NCI-H2227 (cell line): ENCODE data around the gene CDYL2.
A peak's percentile ranks its signal among the peaks of the same experiment; 100 is the strongest.

ENCODE experiments used
- DNase-seq: peaks from one replicate; lab custom pipeline; 2025; ENCODE audit not compliant: unreplicated experiment; lab: John Stamatoyannopoulos, UW

The CDYL2 gene

DNA sequence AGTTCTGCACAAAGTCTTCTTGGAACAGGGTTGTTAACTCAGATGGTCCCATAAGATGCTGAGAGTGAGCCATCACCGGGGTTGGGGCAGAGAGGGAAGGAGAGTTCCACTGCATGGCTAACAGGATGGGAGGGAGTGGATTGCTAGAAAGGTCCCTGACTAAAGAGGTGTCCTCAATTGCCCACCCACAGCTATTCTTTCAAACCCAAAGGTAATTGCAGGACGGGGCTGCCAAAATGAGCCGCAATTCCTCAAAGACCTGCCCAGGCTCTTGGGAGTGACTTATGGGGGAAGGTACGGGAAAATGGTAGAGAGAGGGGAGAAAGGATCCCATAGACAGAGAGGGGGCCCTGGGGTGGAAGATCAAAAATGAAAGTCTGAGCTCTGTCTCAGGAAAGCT lies 203.2 kb downstream of the CDYL2 start:
- DNase-seq: no peak

DNA sequence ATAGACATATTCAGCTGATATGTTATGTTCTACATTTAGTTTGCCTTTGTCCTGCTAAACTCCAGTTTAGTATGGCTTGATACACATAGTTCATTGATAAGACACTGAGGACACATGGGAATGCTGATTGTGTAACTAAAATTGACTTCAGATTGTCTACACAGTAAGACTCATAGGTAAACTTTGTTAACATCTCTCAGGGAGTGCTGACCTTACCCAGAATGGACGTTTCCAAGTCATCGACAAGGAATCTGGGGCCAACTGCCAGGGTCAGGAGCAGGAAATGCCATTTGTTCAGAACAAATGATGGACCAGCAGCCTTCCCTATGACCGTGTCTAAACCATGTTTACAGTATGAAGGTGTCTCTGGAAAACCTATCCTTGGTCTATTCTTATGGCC lies 204.9 kb downstream of the CDYL2 start:
- no peak for DNase-seq

DNA sequence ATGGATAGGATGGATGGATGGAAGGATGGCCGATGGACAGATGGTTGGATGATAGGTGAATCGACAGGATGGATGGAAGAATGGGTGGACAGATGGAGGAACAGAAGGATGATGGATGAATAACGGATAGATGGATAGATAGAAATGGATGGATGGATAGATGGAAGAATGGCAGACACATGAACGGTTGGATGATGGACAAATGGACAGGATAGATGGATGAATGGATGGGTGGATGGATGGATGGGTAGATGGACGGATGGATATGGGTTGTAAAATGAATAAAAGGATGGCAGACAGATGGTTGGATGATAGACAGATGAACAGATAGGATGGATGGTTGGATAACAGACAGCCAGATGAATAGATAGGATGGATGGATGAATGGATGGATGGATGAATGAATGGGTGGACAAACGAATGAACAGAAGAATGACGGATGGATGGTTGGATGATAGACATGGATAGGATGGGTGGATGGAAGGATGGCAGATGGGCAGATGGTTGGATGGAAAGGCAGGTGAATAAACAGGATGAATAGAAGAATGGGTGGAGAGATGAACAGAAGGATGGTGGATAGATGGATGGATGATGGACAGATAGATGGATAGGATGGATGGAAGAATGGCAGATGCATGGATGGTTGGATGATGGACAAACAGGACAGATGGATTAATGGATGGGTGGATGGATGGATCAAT lies 207.7 kb downstream of the CDYL2 start:
- no peak for DNase-seq

DNA sequence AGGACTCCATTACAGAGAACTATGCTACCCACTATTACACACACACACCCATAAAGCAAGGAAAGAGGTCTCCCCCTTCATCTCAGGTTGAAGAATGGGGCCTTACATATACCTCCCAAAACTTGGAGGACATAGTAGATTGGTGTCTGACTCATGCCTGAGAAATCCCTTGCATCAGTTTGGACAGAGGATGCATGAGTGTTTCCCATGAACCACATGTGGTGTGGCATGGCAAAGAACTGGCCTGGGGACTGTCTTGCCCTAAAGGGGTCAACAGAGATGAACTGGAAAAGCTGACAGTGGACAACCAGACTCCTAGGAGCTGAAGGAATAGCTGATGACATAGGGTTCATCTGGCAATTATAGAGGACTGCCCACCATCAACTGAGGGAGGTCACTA lies 209.6 kb downstream of the CDYL2 start:
- no peak for DNase-seq

DNA sequence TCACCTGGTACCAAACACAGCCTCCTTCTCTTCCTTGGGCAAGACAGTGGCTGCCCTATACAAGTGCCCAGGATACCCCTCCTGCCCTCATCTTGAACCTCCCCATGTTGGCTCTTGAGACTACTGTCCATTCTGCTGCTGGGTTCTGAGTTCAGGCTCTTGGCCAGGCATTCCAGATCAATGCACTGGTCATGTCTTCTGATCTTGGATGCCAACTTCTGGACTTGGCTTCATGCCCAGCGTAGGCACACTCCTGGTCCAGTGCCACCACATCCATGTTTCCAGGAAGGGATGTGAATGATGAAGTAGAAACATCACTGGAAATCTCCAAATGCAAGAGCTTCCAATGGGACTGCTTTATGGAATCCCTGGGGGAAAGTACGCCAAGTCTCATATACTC lies 212.1 kb downstream of the CDYL2 start:
- no peak for DNase-seq

DNA sequence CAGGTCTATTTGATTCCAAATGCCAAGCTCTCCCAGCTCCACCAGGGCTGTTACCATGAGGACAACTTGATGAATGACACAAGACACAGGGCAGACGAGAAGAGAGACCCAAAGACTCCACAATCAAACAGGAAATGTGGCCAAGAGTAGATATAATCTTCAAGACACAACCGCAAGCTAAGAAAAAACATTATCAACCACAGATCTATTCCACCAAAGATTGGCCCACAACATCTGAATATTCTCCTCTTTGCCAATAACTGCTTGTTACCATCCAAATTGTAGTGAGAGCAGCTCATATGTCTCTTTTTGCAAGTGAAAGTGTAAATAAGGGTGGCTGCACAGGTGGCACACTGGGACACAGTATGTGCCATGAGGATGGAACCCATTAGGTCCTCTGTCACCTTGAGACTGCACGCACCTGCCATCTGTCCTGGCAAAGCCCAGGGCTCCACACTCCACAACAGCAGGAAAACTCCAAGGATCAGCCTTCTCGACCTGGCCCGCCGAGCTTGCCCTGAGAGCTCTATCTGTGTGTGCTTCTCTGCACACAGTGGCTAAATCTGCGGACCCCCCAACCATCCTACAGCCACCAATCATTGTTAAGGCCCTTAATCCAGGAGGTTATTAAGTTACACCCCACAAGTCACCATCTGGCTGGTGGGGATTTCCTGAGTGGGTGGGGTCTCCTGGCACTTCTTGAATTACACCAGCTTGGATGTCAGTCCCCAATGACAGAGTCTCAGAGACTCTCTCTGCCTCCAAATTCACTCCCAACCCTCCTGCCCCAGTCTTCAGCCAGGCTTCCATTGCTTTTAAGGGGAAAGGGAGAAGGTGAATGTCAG lies 213.1 kb downstream of the CDYL2 start:
- DNase-seq: no peak

DNA sequence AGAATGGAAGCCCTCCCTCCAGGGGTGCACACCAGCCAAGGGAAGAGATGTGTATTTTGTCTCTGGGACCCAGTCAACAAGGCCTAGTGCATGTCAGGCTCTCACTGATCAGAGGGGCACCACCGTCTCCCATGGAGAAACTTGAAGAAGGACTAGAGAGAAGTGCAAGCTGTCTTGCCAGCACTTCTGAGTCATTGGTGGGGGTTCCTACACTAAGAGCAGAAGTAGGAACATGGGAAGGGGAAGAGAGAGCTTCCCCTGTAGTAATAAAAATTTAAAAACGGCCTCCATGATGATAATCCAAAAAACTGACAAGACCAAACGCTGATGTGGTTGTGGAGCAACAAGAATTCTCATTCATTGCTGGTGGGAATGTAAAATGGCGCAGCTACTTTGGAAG lies 217.3 kb downstream of the CDYL2 start:
- no peak for DNase-seq

DNA sequence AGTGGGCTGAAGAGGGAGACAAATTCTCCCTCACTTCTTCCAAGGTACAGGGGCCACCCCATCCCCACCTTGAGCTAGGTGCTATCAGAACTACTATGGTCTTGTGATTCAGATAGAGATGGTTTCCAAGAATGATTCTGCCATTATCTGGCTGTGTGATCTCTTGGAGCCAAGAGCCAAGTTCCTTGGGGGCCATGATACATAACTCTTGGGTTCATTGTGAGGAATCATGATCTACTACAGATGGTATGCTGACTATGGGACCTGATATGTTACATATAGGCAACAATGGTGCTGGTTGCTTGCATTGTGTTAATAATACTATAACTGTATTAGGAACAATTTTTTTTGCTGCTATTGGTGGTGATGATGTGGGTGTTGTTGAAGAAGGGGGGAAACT lies 217.9 kb downstream of the CDYL2 start:
- no peak for DNase-seq

DNA sequence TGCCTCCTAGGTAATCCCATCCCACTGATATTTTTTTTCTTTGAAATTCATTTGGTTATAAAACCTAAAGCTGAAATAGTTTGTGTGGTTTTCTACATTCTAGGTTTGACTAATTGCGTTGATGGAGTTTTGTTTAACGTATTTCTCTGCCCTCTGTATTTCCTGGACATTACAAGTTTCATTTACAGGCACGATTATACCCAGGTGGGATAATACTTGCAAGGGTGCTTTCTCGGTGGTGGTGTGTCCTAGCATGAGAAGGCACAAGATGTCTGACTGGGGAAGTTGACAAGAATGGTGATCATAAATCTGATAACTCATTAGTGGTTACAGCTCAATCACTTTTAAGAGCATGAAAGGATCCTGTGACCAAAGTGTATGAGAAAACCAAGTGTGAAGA lies 218.6 kb downstream of the CDYL2 start:
- no peak for DNase-seq

DNA sequence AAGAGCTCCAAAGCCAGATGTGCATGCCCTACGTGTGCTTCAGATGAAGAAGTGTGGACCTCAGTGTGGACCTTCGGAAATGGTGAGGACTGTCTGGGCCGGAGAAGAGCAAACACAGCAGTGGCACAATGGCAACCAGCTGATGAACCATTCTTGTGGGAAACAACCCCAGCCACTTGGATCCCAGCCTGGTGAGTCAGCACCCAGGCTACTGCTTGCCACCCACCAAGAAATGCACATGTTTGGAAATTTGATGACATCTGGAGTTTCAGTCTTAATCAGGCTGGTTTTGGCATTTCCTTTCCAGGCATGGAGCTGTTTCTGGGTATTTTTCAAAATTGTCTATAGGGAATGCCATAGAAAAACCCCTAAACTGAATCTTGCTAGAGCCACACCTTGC lies 220.9 kb downstream of the CDYL2 start:
- no peak for DNase-seq

DNA sequence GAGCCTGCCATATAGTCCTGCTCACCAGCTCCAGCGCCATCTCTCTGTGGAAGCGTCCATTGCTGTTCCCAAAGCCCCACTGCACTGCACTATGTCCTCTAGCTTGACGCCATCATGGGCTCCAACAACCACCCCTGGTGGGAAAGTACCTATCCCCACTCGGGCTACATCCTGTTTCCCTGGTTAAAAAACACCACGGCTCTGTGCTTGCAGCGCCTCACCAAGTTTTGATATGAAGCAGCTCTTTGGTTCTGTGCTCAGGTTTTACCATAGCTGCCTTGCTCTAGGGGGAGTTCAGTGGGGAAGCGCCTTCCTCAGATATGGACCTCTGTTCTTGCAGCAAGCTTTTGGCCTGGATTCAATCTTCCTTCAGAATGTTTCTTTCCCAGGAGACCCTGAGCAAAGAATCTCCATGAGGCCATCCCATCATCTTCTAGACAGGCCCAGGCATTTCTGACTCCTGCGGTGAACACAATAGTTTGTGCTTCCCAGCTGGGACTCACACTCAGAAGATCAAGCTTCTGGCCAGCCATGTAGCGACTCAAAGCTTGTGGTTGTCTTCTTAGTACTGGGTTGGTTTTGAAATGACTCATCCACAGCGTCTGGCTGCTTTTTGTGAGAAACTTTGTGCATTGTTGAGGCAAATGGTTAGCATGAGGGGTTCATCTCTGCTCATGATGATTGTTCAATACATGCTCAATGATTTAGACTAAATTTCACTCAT lies 224.1 kb downstream of the CDYL2 start:
- no peak for DNase-seq

DNA sequence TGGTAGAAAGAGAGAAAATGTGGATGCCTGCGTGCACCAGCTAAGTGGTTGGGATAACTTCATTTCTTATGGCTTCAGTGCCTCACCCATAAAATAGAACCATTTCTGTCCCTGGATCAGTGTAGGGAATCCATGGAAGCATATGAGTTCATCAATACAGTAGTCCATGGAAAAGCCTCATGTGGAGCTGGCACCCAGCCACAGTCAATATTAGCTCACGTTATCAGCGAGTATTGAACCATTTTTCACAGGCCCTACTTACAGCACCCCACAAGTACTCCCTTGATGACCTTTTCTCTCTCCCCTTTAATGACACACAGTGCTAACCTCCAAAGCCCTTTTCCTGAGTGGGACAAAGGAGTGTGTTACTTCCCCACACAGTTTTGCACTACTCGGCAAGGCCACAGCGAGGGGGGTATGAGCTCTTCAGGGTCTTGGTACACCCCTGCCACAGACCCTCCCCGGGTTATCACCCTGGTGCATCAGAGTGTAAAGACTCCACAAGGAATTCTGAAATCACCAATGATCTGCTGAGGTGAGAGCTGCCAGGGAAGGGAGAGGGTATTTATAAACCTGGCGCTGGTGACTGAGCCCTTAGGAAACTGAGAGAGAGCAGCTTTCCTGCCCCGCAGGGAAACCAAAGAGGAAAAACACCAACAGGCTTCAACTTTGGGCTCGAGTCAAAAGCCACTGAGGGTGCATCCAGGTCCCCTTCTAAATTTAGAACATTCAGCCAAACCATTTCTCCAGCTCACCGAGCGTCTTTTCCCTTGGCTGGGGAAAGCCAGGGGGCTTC lies 226.7 kb downstream of the CDYL2 start:
- no peak for DNase-seq

DNA sequence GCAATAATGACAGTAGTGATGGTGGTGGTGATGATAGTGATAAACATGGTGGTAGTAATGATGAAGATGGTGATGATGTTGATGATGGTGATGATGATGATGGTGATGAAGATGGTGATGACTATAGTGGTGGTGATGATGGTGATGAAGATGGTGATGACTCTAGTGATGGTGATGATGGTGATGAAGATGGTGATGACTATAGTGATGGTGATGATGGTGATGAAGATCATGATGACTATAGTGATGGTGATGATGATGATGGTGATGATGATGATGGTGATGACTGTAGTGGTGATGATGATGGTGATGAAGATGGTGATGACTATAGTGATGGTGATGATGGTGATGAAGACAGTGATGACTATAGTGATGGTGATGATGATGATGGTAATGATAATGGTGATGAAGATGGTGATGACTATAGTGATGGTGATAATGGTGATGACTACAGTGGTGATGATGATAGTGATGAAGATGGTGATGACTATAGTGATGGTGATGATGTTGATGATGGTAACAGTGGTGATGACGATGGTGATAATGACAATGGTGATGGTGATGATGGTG lies 228.0 kb downstream of the CDYL2 start:
- DNase-seq: no peak

DNA sequence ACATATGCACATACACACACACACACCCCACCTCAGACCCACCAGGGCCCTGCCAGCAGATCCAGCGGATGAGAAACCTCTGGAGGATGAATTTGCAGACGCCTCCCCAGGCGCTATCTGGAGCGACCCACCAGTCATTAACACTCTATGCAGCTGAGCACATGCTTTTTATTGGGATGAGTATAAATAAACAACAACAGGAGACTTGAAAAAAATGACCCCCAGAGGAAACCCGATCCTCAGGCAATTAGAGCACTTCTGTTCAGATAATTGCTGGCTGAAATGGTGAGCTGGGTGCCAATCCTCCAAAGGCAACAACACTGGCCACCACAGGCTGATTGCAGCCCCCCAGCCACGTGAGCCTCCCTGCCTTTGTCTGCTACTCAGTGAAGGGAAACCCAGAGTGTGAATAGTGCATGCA lies 230.7 kb downstream of the CDYL2 start:
- DNase-seq: peak; percentile 71

DNA sequence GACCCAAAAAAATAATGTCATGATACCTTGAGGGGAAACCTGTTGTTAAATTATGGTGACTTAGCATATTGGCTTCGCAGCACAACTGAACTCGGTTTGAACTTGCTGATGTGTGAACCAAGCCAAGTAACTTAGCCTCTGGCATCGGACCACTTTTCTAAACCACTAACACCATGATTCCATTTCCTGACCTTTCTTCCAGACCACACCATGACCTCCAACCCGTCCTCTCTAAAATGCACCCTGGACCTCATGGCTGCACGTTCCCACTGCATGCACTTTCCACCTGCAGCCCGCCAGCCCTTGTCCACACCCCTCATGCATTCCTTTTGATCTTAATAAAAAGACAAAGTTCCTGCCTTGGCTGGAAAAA lies 234.3 kb downstream of the CDYL2 start:
- no peak for DNase-seq

DNA sequence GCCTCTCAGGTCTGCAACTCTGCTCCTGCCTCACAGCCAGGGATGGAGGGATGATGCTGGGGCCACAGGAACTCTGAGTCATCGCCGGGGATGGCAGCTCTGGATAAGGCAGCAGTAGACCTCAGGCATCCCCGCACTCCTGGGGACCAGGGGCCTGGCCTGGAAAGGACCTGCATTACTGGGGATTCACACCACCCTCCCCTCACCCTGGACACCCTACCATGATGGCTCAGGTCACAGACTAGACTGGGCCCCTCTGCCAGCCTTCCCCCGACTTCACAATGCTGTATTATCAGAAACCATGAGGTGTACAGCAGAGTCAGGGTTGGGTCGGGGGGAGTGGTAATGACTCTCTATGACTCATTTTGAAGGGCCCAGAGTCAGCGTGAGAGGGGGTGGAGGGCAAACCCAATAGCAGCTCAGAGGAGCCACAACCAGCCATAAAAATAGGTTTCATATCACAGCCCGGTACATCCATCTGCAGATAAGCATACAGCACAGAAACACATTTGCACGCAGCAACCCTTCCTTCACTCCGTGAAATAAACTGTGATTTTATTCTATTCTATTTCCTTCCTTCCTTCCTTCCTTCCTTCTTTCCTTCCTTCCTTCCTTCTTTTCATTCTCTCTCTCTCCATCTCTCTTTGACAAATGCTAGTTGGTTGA lies 234.8 kb downstream of the CDYL2 start:
- no peak for DNase-seq

DNA sequence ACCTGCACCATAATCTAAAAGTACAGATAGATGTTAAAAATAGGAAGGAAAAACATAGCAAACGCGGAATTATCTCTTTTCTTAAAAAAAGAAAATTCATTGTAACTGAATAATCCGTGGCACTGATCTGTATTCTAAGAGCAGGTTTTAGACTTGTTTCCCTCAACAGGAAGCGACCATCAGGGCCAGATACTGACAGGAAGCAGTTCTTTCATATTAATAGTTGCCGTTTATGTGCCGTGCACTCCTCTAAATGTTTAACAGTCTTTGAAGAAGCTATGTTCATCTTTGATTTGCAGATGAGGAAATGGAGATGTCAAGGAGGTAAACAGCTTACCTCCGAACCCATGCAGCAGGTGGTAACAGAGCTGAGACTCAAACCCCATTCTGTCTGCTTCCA lies 240.0 kb downstream of the CDYL2 start:
- DNase-seq: no peak

DNA sequence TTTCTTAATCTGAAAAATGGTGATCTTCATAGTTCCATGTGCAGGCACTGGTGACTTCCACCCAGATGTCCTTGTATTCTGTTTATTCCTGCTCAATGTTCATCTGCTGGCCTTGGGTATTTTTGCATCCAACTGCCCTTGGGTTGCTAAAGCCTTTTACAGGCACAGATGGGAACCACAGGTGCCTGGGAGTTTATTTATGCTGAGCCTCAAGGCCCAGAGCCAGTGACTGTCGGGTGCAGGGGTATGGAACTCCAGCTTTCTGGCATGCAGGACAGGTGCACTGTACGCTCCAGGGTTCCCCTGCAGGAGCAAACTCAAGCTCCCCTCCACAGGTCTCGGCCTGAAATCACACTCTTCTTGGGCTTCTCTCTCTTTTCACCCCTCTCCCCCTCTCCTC lies 241.3 kb downstream of the CDYL2 start:
- DNase-seq: no peak

DNA sequence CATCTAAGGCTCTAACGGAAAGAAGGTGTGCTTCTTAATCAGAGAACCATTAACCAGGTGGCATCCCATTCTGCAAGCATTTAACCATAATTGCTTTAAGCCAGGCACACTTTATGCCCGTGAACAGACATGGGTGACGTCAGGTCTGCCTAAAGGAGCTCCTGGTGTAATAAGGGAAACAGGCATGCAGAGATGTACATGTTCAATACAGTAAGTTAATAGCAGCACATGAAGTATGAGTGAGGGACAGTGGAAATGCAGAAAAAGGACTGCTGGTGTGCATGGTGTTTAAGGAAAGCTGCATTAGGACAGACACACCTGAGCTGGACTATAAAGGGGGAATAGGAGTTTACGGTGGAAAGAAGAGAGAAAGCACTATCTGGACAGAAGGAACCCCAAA lies 245.0 kb downstream of the CDYL2 start:
- no peak for DNase-seq

DNA sequence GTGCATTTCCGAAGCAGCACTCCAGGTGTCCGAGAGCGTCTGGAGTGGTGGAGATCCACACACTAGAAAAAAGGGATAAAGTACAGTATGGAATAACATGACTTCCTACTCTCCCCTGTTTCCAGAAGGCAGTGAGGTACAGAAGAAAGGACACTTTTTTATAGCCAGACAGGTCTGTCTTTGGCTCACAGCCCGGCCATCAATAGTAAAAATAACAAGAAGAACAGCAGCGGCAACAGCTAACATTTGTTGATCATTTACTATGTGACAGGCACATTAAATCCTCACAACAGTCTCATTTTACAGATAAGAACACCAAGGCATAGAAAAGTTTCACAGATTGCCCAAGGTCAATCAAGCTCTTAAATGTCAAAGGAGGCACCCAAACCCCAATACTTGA lies 247.4 kb downstream of the CDYL2 start:
- DNase-seq: no peak
